Hematopoietic multipotent progenitor cell treated with erythropoietin and hydrocortisone succinate and interleukin-3 and kit ligand, for 15 days (in vitro differentiated cells): ENCODE data around the gene KIAA1671.
A peak's percentile ranks its signal among the peaks of the same experiment; 100 is the strongest.

ENCODE experiments used
- DNase-seq: peaks from one replicate; pipeline ENCODE4 v3.0.0-alpha.2; 2015; ENCODE audit warnings: low spot score

Gene KIAA1671

DNA sequence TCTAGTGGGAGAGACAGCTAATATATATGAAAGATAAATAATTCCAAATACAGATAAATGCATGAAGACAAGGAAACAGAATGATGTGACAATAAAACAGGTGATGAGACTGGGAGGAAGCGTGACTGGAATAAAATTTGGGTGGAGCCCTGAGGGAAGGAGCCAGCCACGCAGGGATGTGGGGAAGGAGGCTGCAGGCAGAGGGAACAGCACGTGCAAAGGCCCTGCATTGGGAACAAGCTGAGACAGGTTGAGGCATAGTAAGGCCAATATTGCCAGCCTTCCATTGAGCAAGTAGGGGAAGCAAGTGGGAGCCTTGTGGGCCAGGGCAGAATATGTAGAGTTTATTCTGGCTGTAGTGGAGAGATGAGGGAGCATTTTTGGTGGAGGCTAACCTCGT lies 139.6 kb downstream of the KIAA1671 start:
- no peak for DNase-seq

GRCh38 chr22:25094579-25094978 lies 142.1 kb downstream of the KIAA1671 start:
- no peak for DNase-seq

- no peak for DNase-seq
Observed at GRCh38 chr22:25095869-25096268, 143.4 kb downstream of the KIAA1671 start.

- DNase-seq = no peak
Observed at GRCh38 chr22:25096638-25097405, 144.3 kb downstream of the KIAA1671 start.

GRCh38 chr22:25098445-25099081 lies 146.0 kb downstream of the KIAA1671 start:
- DNase-seq = no peak

GRCh38 chr22:25099202-25099601 lies 146.7 kb downstream of the KIAA1671 start:
- DNase-seq = no peak

GRCh38 chr22:25100402-25100801 lies 147.9 kb downstream of the KIAA1671 start:
- DNase-seq = no peak

DNA sequence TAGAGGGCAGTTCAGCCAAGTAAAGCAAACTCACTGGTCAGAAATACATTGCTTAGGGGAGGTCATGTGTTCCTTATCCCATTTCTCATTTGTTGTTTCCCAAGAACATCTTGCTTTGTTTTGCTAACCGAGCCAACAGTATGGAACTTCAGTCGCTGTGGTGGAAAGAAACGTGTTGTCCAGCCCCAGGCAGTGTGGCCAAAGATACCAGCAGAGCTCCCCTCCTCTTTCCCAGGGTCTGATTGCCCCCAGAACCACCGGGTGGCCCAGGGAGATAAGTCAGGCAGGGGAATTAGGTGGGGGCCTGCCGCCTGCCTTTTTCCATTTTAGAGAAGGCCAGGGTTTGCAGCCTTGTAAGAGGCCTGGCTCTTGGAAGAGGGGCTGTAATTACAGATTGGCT lies 148.4 kb downstream of the KIAA1671 start:
- DNase-seq = peak; percentile 20

DNA sequence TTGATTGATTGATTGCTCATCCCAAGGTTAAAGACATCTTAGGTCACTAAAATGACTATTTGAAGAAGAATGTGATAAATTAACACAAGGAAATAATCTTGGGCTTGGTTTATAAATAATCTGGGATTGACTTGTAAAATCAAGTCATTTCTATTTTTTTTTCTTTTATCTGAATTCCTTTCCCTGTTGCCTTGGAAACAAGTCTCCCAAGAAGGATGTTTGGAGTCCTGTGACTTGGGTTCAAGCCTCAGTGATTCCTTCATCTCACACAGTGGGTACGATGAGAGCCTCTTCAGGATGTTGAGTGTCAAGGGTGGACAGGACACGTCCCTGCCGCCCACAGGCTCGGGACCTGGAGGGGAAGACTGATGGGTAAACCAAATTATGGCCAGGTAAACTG lies 149.0 kb downstream of the KIAA1671 start:
- no peak for DNase-seq

DNA sequence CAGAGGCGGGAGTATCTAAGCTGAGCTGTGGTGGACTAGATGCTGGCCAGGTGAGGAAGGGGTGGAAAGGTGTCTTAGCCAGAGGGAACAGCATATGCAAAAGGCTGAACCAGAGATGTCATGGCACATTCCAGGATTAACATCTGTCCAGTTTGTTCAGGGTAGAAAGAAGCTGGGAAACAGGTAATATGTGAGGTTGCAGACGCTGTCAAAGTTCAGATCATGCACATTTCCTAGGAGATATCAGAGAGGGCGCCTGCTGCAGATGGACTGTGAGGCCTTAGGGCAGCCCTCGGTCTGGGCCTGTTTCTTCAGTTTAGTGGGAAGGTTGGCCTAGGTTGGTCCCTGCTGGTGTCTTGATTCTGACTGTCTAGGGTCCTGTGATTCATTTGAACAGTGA lies 149.5 kb downstream of the KIAA1671 start:
- no peak for DNase-seq

DNA sequence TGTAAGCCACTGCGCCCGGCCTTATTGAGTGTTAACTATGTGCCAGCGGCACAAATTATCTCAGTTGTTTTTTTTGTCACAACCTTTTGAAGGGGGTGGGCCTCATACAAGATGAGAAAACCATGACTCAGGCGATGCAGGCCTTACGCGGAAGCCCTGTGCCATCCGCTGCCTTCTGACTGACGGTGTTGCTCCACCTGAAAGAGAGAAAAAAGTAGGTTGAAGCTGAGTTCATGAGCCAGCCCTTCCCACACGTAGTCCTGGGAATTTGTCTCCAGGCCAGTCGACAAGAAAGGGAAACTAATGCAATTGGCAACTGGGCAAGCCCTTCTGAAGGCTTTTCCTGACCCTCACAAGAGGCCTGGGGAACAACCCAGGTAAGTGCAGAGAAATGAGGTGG lies 150.2 kb downstream of the KIAA1671 start:
- no peak for DNase-seq

DNA sequence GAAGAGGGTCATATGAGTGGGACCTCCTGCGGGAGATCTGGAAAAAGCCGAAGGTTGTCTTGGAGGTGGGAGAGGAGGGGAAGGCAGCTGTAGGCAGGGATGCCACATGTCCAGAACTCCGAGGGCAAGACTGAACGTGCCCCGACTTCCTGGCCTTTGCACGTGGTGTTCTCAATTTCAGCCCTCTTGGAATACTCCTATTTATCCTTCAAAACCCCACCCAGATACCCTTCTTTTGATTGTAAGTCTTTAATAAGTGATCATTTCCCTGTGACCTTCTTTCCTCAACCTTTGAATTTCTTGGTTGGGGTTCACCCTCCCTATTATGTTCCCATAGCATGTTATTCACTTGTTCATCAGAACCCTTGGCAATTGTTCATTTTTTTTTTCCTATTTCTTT lies 151.9 kb downstream of the KIAA1671 start:
- no peak for DNase-seq

- DNase-seq = no peak
Observed at GRCh38 chr22:25105817-25106650, 153.5 kb downstream of the KIAA1671 start.

GRCh38 chr22:25109878-25110595 lies 157.5 kb downstream of the KIAA1671 start:
- no peak for DNase-seq

- DNase-seq = no peak
Observed at GRCh38 chr22:25110596-25110845, 158.0 kb downstream of the KIAA1671 start.

GRCh38 chr22:25110846-25111578 lies 158.5 kb downstream of the KIAA1671 start:
- peak; percentile 11 for DNase-seq

- no peak for DNase-seq
Observed at GRCh38 chr22:25111579-25112517, 159.3 kb downstream of the KIAA1671 start.

GRCh38 chr22:25112538-25113253 lies 160.2 kb downstream of the KIAA1671 start:
- no peak for DNase-seq

DNA sequence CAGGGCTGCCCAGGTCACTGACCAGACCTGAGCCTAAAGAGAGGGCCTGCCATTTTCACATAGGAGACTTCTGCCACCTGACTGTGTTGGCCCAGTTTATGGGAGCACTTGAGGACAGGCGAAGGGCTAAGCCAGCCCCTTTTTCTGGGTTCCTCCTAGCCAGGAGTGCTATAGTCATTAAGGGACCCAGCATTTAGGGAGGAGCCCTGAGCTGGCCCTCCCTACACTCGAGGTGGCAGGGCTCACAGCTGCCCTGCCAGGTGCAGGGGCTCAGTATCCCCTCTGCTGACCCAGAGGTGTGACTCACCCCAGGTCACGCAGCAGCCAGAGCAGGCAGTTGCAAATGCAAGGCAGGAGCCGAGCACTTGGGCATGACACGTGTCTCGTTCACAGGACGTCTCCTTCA lies 160.8 kb downstream of the KIAA1671 start:
- no peak for DNase-seq
